ACC112 (cell line): ENCODE results near the gene SRRT.

Experiments
- H2AFZ ChIP-seq: fragments of 200-600 bp; sonication (generic); one replicate; pipeline ENCODE4 v1.6.0; 2017; ENCODE audit warnings: antibody characterized with exemption, low read length; ENCODE audit not compliant: unreplicated experiment
- H3K27ac ChIP-seq: fragments of 200-600 bp; sonication (generic); 2 replicates; pipeline ENCODE4 v1.5.1; 2014; ENCODE audit warnings: low read depth, mild to moderate bottlenecking, antibody characterized with exemption, low read length, moderate library complexity
- H3K27me3 ChIP-seq: fragments of 200-600 bp; sonication (generic); 2 replicates; pipeline ENCODE4 v1.6.1; 2014; ENCODE audit warnings: mild to moderate bottlenecking, antibody characterized with exemption, low read length, moderate library complexity, mixed read lengths; ENCODE audit not compliant: insufficient read depth
- H3K36me3 ChIP-seq: fragments of 200-600 bp; sonication (generic); 2 replicates; pipeline ENCODE4 v1.6.1; 2016; ENCODE audit warnings: mild to moderate bottlenecking, antibody characterized with exemption, low read length, moderate library complexity, mixed read lengths; ENCODE audit not compliant: insufficient read depth
- H3K4me1 ChIP-seq: fragments of 200-600 bp; sonication (generic); one replicate; pipeline ENCODE4 v1.6.1; 2016; ENCODE audit warnings: low read length, mixed read lengths; ENCODE audit not compliant: insufficient read depth, unreplicated experiment, control insufficient read depth
- H3K4me3 ChIP-seq: fragments of 200-600 bp; sonication (generic); 2 replicates; pipeline ENCODE4 v1.5.1; 2014; ENCODE audit warnings: mild to moderate bottlenecking, low read depth, low read length
- H3K79me2 ChIP-seq: fragments of 200-600 bp; sonication (generic); one replicate; pipeline ENCODE4 v1.6.0; 2016; ENCODE audit warnings: low read length; ENCODE audit not compliant: control insufficient read depth, unreplicated experiment, insufficient read depth

SRRT gene

DNA sequence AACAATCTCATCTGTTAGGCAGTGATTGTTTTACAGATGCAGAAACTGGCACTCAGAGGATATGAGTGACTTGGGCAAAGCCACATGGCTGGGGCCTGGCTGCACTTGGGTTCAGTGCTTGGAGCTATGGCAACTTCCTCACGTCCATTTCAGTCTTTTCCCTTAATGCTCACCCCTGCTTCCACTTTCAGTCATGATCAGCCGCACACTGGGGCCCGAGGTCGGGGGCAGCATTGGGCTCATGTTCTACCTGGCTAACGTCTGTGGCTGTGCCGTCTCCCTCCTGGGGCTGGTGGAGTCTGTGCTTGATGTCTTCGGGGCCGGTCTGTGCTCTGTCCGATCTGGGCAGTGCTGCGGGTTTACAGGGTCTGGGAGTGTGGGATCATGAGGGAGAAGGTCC is 19.4 kb upstream of the SRRT start:
- Histone ChIP-seq H3K36me3 (peaks cover 2% of the 10 kb centered on the region; the same call in 1 of the 2 replicates), H3K79me2 (no peaks in the 10 kb centered on the region), H3K4me3 (no peak overlapping the region), H2AFZ (no peak overlapping the region), H3K27me3 (no peaks in the 10 kb centered on the region), H3K4me1 (no peaks in the 10 kb centered on the region), H3K27ac (no peak overlapping the region)

DNA sequence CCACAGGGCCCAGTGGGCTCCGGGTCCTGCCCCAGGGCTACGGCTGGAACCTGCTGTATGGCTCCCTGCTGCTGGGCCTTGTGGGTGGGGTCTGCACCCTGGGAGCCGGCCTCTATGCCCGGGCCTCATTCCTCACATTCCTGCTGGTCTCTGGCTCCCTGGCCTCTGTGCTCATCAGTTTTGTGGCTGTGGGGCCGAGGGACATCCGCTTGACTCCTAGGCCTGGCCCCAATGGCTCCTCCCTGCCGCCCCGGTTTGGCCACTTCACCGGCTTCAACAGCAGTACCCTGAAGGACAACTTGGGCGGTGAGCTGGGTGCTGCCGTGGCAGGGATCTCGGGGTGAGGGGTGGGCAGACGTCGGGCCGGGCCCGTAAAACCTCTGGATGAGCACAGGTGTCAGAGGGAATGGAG is 18.0 kb upstream of the SRRT start:
- H2AFZ ChIP-seq, result no peak overlapping the region
- H3K27ac ChIP-seq, result no peak overlapping the region
- H3K4me1 ChIP-seq, result no peaks in the 10 kb centered on the region
- peaks cover 2% of the 10 kb centered on the region; the same call in 1 of the 2 replicates for H3K36me3 ChIP-seq
- H3K79me2 ChIP-seq, result no peaks in the 10 kb centered on the region
- no peaks in the 10 kb centered on the region for H3K27me3 ChIP-seq
- H3K4me3 ChIP-seq, result no peak overlapping the region

DNA sequence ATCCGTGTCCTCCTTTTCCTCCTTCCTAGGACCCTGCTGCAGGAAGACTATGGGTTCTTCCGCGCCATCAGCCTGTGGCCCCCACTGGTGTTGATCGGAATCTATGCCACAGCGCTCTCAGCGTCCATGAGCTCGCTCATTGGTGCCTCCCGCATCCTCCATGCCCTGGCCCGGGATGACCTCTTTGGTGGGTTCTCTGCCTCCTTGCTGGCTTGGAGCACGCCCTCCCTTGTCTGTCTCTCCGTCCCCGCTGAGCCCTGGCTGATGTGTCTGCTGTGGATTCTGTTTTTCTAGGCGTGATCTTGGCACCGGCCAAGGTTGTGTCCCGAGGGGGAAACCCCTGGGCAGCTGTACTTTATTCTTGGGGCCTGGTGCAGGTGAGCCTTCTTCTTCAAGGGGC is 15.0 kb upstream of the SRRT start:
- H2AFZ ChIP-seq, result no peak overlapping the region
- no peaks in the 10 kb centered on the region for H3K27me3 ChIP-seq
- H3K36me3 ChIP-seq, result peaks cover 2% of the 10 kb centered on the region; the same call in 1 of the 2 replicates
- H3K4me3 ChIP-seq, result no peak overlapping the region
- H3K27ac ChIP-seq, result no peak overlapping the region
- no peaks in the 10 kb centered on the region for H3K4me1 ChIP-seq
- H3K79me2 ChIP-seq, result no peaks in the 10 kb centered on the region

DNA sequence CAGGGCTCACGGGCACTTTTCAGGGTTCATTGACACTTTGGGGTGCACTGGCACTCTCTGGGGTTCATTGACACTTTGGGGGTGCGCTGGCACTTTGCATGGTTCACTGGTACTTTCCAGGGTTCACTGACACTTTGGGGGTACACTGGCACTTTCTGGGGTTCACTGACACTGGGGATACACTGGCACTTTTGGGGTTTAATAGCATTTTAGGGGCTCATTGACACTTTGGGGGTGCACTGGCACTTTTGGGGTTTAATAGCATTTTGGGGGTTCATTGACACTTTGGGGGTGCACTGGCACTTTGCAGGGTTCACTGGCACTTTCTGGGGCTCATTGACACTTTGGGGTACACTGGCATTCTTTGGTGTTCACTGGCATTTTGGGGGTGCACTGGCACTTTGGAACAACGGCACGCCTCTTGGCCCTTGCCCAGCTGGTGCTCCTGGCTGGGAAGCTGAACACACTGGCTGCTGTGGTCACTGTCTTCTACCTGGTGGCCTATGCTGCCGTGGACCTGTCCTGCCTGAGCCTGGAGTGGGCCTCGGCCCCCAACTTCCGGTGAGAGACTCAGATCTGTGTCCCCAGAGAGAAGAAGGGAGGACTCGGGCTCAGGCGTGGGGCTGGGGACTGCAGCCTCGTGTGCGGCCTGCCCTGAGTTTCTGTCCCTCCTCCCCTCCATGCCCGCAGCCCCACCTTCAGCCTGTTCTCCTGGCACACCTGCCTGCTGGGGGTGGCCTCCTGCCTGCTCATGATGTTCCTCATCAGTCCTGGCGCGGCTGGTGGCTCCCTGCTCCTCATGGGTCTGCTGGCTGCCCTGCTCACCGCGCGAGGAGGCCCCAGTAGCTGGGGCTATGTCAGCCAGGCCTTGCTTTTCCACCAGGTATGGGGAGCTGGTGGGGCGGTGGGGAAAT is 13.9 kb upstream of the SRRT start:
- Histone ChIP-seq H3K36me3 (peaks cover 2% of the 10 kb centered on the region; the same call in 1 of the 2 replicates), H3K4me3 (no peak overlapping the region), H3K27me3 (no peaks in the 10 kb centered on the region), H2AFZ (no peak overlapping the region), H3K79me2 (no peaks in the 10 kb centered on the region), H3K4me1 (peaks cover 4% of the 10 kb centered on the region), H3K27ac (no peak overlapping the region)

DNA sequence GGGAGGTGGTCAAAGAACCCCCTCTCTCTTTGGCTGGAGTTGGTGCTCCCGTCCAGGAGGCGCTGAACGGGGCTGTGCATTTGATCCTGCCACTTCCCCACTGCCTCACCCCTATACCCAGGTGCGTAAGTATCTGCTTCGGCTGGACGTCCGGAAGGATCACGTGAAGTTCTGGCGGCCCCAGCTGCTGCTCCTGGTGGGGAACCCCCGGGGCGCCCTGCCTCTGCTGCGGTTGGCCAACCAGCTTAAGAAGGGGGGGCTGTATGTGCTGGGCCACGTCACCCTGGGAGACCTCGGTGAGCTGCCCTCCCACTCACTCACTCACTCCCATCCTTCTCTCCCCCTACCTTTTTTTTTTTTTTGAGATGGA is 13.3 kb upstream of the SRRT start:
- no peak overlapping the region for H3K27ac ChIP-seq
- H3K36me3 ChIP-seq, result peaks cover 2% of the 10 kb centered on the region; the same call in 1 of the 2 replicates
- H3K79me2 ChIP-seq, result no peaks in the 10 kb centered on the region
- no peak overlapping the region for H2AFZ ChIP-seq
- no peaks in the 10 kb centered on the region for H3K27me3 ChIP-seq
- peaks cover 11% of the 10 kb centered on the region for H3K4me1 ChIP-seq
- no peak overlapping the region for H3K4me3 ChIP-seq

DNA sequence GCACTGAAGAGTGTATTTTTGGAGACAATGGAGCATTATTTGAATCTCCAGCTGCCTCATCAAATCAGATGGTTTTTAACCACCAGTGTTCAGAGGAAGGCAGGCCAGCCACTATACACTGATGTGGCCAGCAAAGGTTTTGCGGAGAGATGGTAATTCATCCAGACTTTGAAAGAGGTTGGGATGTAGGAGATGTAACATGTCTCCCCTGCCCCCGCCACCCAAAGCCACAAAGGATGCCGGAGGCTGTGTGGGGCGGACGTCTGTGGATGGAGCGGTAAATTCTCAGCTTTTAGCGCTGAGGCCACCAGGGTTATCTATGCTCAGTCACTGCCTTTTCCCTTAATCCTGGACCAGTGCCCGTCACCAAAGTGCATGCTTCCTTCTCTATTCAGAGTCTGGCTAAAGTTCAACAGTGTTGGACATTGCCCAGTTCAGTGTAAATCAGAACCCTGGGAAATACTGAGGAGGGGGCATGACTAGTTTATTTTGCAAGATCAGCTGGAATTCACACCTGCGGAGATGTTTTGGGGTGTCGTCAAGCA is 11.4 kb upstream of the SRRT start:
- Histone ChIP-seq H3K27ac (no peak overlapping the region), H3K79me2 (peaks cover 13% of the 10 kb centered on the region), H3K4me1 (peaks cover 14% of the 10 kb centered on the region), H3K27me3 (no peaks in the 10 kb centered on the region), H3K36me3 (peaks cover 2% of the 10 kb centered on the region; the same call in 1 of the 2 replicates), H2AFZ (no peak overlapping the region), H3K4me3 (no peak overlapping the region)

DNA sequence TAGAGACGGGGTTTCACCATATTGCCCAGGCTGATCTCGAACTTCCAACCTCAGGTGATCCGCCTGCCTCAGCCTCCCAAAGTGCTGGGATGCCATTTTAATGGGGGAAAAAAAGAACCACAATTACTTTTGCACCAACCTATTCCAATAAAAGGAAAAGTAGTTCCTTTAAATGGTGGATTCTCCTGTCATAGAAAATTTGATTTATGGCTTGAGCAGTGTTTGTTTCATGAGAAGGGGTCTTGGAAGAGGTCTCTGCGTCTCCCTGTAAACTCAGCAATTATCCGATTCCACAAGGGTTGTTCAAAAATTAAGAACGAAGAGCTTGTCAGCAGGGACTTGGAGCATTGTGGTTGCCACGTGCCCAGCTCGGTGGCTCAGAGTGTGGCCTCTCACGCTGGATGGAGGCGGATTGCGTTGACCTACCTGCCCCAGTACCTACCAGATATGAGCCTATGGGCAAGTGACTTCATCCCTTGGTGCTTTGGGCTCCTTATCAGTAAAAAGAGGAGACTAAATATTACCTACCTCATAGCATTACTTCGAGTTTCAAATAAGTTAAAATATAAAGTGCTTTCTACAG is 10.5 kb upstream of the SRRT start:
- Histone ChIP-seq H3K27me3 (no peaks in the 10 kb centered on the region), H3K4me3 (no peak overlapping the region), H3K36me3 (peaks cover 2% of the 10 kb centered on the region; the same call in 1 of the 2 replicates), H3K27ac (no peak overlapping the region), H3K4me1 (peaks cover 14% of the 10 kb centered on the region), H2AFZ (no peak overlapping the region), H3K79me2 (peaks cover 21% of the 10 kb centered on the region)

DNA sequence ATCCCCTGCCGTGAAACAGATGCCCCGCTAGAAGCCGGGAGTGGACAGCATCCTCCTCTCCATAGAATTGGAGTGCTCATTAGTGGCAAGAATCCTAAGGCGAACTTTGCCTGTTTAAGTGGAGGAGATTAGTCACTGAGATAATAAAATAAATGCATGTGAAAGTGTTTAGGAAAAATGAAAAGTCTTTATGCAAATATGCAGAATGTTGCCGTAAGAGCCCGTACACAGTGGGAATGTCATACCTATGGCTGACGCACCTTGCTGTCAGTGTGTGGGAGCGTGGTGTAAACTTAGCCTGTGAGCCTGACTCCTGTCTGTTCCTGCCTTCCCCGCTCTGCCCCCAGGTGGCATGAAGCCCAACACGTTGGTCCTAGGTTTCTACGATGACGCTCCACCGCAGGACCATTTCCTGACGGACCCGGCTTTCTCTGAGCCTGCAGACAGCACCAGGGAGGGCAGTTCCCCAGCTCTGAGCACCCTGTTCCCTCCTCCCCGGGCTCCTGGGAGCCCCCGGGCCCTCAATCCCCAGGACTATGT is 9.5 kb upstream of the SRRT start:
- no peak overlapping the region for H3K27ac ChIP-seq
- peaks cover 2% of the 10 kb centered on the region; the same call in 1 of the 2 replicates for H3K36me3 ChIP-seq
- no peak overlapping the region for H2AFZ ChIP-seq
- peaks cover 14% of the 10 kb centered on the region for H3K4me1 ChIP-seq
- peaks cover 21% of the 10 kb centered on the region for H3K79me2 ChIP-seq
- no peaks in the 10 kb centered on the region for H3K27me3 ChIP-seq
- H3K4me3 ChIP-seq, result no peak overlapping the region

DNA sequence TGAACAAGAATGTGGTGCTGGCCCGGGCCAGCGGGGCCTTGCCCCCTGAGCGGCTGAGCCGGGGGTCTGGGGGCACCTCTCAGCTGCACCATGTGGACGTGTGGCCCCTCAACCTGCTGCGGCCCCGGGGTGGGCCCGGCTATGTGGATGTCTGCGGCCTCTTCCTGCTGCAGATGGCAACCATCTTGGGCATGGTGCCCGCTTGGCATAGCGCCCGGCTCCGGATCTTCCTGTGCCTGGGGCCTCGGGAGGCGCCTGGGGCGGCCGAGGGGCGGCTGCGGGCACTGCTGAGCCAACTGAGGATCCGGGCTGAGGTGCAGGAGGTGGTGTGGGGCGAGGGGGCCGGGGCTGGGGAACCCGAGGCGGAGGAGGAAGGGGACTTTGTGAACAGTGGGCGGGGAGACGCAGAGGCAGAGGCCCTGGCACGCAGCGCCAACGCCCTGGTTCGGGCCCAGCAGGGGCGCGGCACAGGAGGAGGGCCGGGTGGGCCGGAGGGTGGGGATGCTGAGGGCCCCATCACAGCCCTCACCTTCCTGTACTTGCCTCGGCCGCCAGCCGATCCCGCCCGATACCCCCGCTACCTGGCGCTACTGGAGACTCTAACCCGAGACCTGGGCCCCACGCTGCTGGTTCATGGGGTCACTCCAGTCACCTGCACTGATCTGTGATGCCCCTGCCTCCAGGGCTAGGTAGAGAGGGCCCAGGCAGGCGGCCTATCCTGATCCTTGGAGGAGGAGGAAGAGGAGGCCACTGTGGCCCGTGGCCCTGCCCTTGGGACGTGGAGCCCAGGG is 8.8 kb upstream of the SRRT start:
- no peaks in the 10 kb centered on the region for H3K36me3 ChIP-seq
- H3K79me2 ChIP-seq, result peaks cover 21% of the 10 kb centered on the region
- H2AFZ ChIP-seq, result no peak overlapping the region
- peak overlapping the region; percentile 88 for H3K4me3 ChIP-seq
- no peaks in the 10 kb centered on the region for H3K27me3 ChIP-seq
- H3K4me1 ChIP-seq, result peaks cover 14% of the 10 kb centered on the region
- H3K27ac ChIP-seq, result 0 out of 2 replicates have a peak overlapping the region, but pooled peaks have one; percentile 53

DNA sequence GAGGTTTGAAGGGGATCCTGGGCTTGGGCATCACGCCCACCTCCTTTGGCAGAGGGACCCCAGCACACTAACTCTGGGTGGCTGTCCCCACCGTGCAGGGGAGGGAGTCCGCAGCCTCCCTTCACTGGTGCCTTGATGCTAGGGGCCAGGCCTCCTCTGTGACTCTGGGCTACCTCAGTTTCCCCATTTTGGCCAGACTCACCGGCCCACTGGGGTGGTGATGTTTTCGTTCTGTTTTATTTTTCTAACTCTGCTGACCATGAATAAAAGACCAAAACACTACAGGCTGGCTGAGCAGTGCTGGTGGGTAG is 8.2 kb upstream of the SRRT start:
- Histone ChIP-seq H3K27ac (peak overlapping the region; percentile 53), H3K79me2 (peaks cover 21% of the 10 kb centered on the region), H2AFZ (peak overlapping the region; percentile 44), H3K4me3 (peak overlapping the region; percentile 88), H3K27me3 (no peaks in the 10 kb centered on the region), H3K36me3 (no peaks in the 10 kb centered on the region), H3K4me1 (peaks cover 14% of the 10 kb centered on the region)
